Stimulated activated CD8-positive, alpha-beta memory T cell treated with anti-CD3 and anti-CD28 coated beads, Interleukin-7, amount 100 ng/mL, for 48 hours (primary cell): ENCODE measurements around the gene FOXC2.

Experiments used
- DNase-seq, 2 donors: peaks; one replicate each; pipeline ENCODE4 v3.0.0-alpha.2; 2020; ENCODE audit warnings: low read depth in 1 of 2; ENCODE audit errors: extremely low read depth in 1 of 2

The FOXC2 gene

GRCh38 chr16:86571530-86571915, 4.9 kb downstream of the FOXC2 start:
- DNase-seq = no peak

- DNase-seq = no peak
These were observed 5.5 kb downstream of the FOXC2 start for GRCh38 chr16:86572041-86572521.

- no peak for DNase-seq
These were observed 6.0 kb downstream of the FOXC2 start for GRCh38 chr16:86572606-86573005.

- DNase-seq = no peak
These were observed 6.6 kb downstream of the FOXC2 start for GRCh38 chr16:86573215-86573614.

- no peak for DNase-seq
These were observed 7.2 kb downstream of the FOXC2 start for GRCh38 chr16:86573646-86574508.

GRCh38 chr16:86574646-86575045, 8.0 kb downstream of the FOXC2 start:
- no peak for DNase-seq

GRCh38 chr16:86575095-86575685, 8.6 kb downstream of the FOXC2 start:
- no peak for DNase-seq

- DNase-seq = peak in 1 of 2 donors; percentile 18
These were observed 9.3 kb downstream of the FOXC2 start for GRCh38 chr16:86575754-86576557.

GRCh38 chr16:86576591-86577313, 10.1 kb downstream of the FOXC2 start:
- DNase-seq = no peak

GRCh38 chr16:86577314-86577971, 10.8 kb downstream of the FOXC2 start:
- DNase-seq = no peak

GRCh38 chr16:86578061-86578599, 11.5 kb downstream of the FOXC2 start, which contains the start of gene FOXL1:
Gene FOXL1 (plus strand): TSS chr16:86578549. CDS start chr16:86578724, 175 bp downstream.
- no peak for DNase-seq

- DNase-seq = no peak
These were observed 12.1 kb downstream of the FOXC2 start for GRCh38 chr16:86578611-86579267.

GRCh38 chr16:86579268-86580062, 12.8 kb downstream of the FOXC2 start:
- no peak for DNase-seq

- DNase-seq = no peak
These were observed 13.6 kb downstream of the FOXC2 start for GRCh38 chr16:86580063-86580790.

GRCh38 chr16:86580791-86581170, 14.2 kb downstream of the FOXC2 start:
- no peak for DNase-seq

GRCh38 chr16:86581458-86581857, 14.8 kb downstream of the FOXC2 start:
- no peak for DNase-seq

- DNase-seq = no peak
These were observed 17.5 kb downstream of the FOXC2 start for GRCh38 chr16:86584071-86584685.
